ENCODE results near the gene CWC15. TPM values are rescaled to one million over a fixed set of nuclear protein-coding genes. Genes with fewer than 3 reads are reported as not detected.

CWC15 gene
- polyA plus RNA-seq, 1 of the 3 experiments (the other 2 are of a cell fraction): 27.0 TPM

GRCh38 chr11:94997437-94997836 is 24.1 kb upstream of the CWC15 start:
- POLR2A ChIA-PET: no interaction called here
- H3K79me2 ChIP-seq (ENCODE audit: insufficient read depth): no peaks in the 10 kb centered on the region
- no peak overlapping the region for H3K4me2 ChIP-seq
- no peak overlapping the region; the same call in 1 of the 2 replicates for H3K9ac ChIP-seq
- WGBS (ENCODE audit: low lambda C conversion rate): 92% methylated on average over 6 of the region's 6 CpGs
- CTCF ChIA-PET: no interaction called here
- H3K27me3 ChIP-seq (ENCODE audit: insufficient read depth): no peaks in the 10 kb centered on the region
- no peaks in the 10 kb centered on the region for H4K20me1 ChIP-seq (ENCODE audit: insufficient read depth)
- no peak overlapping the region for H2AFZ ChIP-seq (ENCODE audit: low read depth)
- no peaks in the 10 kb centered on the region for H3K9me2 ChIP-seq
- no peaks in the 10 kb centered on the region for H3K9me3 ChIP-seq
- no peak for DNase-seq
- TF ChIP-seq FOSL2 (IDR thresholded peaks at IDR 0.05; ENCODE audit: borderline replicate concordance, low read depth): no peak
- TF ChIP-seq, protein P1, sequence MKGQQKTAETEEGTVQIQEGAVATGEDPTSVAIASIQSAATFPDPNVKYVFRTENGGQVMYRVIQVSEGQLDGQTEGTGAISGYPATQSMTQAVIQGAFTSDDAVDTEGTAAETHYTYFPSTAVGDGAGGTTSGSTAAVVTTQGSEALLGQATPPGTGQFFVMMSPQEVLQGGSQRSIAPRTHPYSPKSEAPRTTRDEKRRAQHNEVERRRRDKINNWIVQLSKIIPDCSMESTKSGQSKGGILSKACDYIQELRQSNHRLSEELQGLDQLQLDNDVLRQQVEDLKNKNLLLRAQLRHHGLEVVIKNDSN (IDR thresholded peaks at IDR 0.05; ENCODE audit: borderline replicate concordance, low read depth): no peak
- TF ChIP-seq CTCF (IDR thresholded peaks at IDR 0.05): 0 out of 2 replicates have a peak, but pooled peaks have one; percentile 17
- no peaks in the 10 kb centered on the region for H3K4me1 ChIP-seq (ENCODE audit: control insufficient read depth in 1 of 2, insufficient read depth in 2 of 2, low read depth in 1 of 2, low read length in 1 of 2)
- no peak overlapping the region for H3K4me3 ChIP-seq (ENCODE audit: low read depth in 2 of 2, low read length in 1 of 2)
- H3K27ac ChIP-seq (ENCODE audit: low read depth in 2 of 2, low read length in 1 of 2): no peak overlapping the region
- H3F3A ChIP-seq (replicated peaks; ENCODE audit: insufficient read depth): no peaks in the 10 kb centered on the region
- H3K36me3 ChIP-seq (replicated peaks in 1 of 2; ENCODE audit: control insufficient read depth in 1 of 2, insufficient read depth in 2 of 2, low read length in 1 of 2): no peaks in the 10 kb centered on the region

DNA sequence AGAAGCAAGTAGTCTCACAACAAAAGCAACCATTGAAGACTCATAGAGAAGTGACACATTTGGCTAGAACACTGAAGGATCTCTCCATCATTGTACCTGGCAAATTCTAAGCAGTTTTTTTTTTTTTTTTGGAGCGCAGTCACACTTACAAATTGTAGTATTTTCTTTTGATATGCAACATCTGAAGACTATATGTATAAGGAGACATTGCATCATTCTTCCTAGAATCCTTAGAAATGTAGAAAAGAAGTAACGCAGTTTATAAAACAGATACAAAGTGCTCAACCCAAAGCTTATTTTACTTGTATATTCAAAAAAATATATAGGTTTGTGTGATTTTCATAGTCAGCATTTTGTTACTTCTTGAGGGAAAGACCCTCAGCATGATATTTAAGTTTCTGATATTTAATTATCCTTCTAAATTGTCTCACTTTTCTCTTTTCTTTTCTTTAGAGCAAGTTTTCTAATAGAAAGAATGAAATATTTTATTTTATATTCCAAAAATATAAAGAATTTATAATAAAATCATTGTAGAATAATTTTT is 20.1 kb upstream of the CWC15 start:
- ChIA-PET POLR2A (no interaction called here), CTCF (no interaction called here)
- Histone ChIP-seq H3K36me3 (replicated peaks in 1 of 2; ENCODE audit: control insufficient read depth in 1 of 2, insufficient read depth in 2 of 2, low read length in 1 of 2) (no peaks in the 10 kb centered on the region), H2AFZ (ENCODE audit: low read depth) (no peak overlapping the region), H3K9me3 (no peaks in the 10 kb centered on the region), H3K27ac (ENCODE audit: low read depth in 2 of 2, low read length in 1 of 2) (no peak overlapping the region), H3F3A (replicated peaks; ENCODE audit: insufficient read depth) (no peaks in the 10 kb centered on the region), H3K27me3 (ENCODE audit: insufficient read depth) (no peaks in the 10 kb centered on the region), H3K9me2 (no peaks in the 10 kb centered on the region), H3K9ac (no peak overlapping the region), H3K4me2 (no peak overlapping the region), H3K79me2 (ENCODE audit: insufficient read depth) (no peaks in the 10 kb centered on the region), H3K4me3 (ENCODE audit: low read depth in 2 of 2, low read length in 1 of 2) (no peak overlapping the region), H4K20me1 (ENCODE audit: insufficient read depth) (no peaks in the 10 kb centered on the region), H3K4me1 (ENCODE audit: control insufficient read depth in 1 of 2, insufficient read depth in 2 of 2, low read depth in 1 of 2, low read length in 1 of 2) (no peaks in the 10 kb centered on the region)
- TF ChIP-seq, protein P2, sequence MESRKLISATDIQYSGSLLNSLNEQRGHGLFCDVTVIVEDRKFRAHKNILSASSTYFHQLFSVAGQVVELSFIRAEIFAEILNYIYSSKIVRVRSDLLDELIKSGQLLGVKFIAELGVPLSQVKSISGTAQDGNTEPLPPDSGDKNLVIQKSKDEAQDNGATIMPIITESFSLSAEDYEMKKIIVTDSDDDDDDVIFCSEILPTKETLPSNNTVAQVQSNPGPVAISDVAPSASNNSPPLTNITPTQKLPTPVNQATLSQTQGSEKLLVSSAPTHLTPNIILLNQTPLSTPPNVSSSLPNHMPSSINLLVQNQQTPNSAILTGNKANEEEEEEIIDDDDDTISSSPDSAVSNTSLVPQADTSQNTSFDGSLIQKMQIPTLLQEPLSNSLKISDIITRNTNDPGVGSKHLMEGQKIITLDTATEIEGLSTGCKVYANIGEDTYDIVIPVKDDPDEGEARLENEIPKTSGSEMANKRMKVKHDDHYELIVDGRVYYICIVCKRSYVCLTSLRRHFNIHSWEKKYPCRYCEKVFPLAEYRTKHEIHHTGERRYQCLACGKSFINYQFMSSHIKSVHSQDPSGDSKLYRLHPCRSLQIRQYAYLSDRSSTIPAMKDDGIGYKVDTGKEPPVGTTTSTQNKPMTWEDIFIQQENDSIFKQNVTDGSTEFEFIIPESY (IDR thresholded peaks at IDR 0.05; ENCODE audit: borderline replicate concordance, low read depth): no peak
- TF ChIP-seq MEF2A (IDR thresholded peaks at IDR 0.05; ENCODE audit: borderline replicate concordance, low read depth) (no peak), TAF1 (IDR thresholded peaks at IDR 0.05; ENCODE audit: borderline replicate concordance, low read depth, low read length) (no peak), FOXJ3 (CRISPR knock-in tag; IDR thresholded peaks at IDR 0.05) (no peak), FOXM1 (IDR thresholded peaks at IDR 0.05; ENCODE audit: low read depth) (no peak), TCF12 (IDR thresholded peaks at IDR 0.05) (no peak), EZH2phosphoT487 (IDR thresholded peaks at IDR 0.05; ENCODE audit: borderline replicate concordance, low read depth) (no peak), SMC3 (IDR thresholded peaks at IDR 0.05; ENCODE audit: low read depth, low read length) (no peak), GATA2 (CRISPR knock-in tag; IDR thresholded peaks at IDR 0.05) (no peak), ELF1 (IDR thresholded peaks at IDR 0.05) (no peak), EP300 (IDR thresholded peaks at IDR 0.05; ENCODE audit: borderline replicate concordance in 1 of 2, low read depth in 1 of 2, low read length in 1 of 2) (no peak), TEAD4 (IDR thresholded peaks at IDR 0.05; ENCODE audit: borderline replicate concordance, insufficient read depth) (no peak), RCOR1 (IDR thresholded peaks at IDR 0.05; ENCODE audit: low read length) (no peak), FOSL2 (IDR thresholded peaks at IDR 0.05; ENCODE audit: borderline replicate concordance, low read depth) (no peak), POLR2AphosphoS5 (IDR thresholded peaks at IDR 0.05; ENCODE audit: low read depth, low read length) (no peak)
- TF ChIP-seq, protein P3, sequence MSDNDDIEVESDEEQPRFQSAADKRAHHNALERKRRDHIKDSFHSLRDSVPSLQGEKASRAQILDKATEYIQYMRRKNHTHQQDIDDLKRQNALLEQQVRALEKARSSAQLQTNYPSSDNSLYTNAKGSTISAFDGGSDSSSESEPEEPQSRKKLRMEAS (IDR thresholded peaks at IDR 0.05; ENCODE audit: low read depth): no peak
- TF ChIP-seq, protein P1 (IDR thresholded peaks at IDR 0.05; ENCODE audit: borderline replicate concordance, low read depth): no peak
- no peak for DNase-seq
- WGBS (ENCODE audit: low lambda C conversion rate): 91% methylated on average over 2 of the region's 2 CpGs
